SK-N-SH treated with all-trans-retinoic acid at 6 μM for 48 hours (cell line): Measurements from ENCODE around the gene RTL10.

ENCODE experiments used
- ARNTL ChIP-seq: fragments of 450-650 bp; formaldehyde crosslinking; IDR thresholded peaks from 2 replicates; pipeline ENCODE4 v1.5.0; 2020; ENCODE audit warnings: low read depth, mild to moderate bottlenecking, moderate library complexity, borderline replicate concordance
- CREB5 ChIP-seq: fragments of 250-450 bp; sonication (Bioruptor Pico); IDR thresholded peaks from 2 replicates; pipeline ENCODE4 v1.5.1; 2020; ENCODE audit warnings: low read depth, mild to moderate bottlenecking, moderate library complexity
- OSR1 ChIP-seq: fragments of 250-450 bp; sonication (Bioruptor Pico); IDR thresholded peaks from 2 replicates; pipeline ENCODE4 v1.8.0; 2022; ENCODE audit warnings: moderate library complexity, mild to moderate bottlenecking, inconsistent platforms
- PPARA ChIP-seq: fragments of 250-450 bp; sonication (Bioruptor Pico); IDR thresholded peaks from 2 replicates; pipeline ENCODE4 v1.5.0; 2020; ENCODE audit warnings: mild to moderate bottlenecking, borderline replicate concordance
- ZFP3 ChIP-seq: fragments of 250-450 bp; sonication (Bioruptor Pico); IDR thresholded peaks from 2 replicates; pipeline ENCODE4 v1.5.0; 2020; ENCODE audit warnings: mild to moderate bottlenecking, moderate library complexity
- ZNF565 ChIP-seq: fragments of 450-650 bp; formaldehyde crosslinking; conservative IDR thresholded peaks from 2 replicates; pipeline ENCODE4 v1.5.0; 2020; ENCODE audit warnings: low read depth, mild to moderate bottlenecking, moderate library complexity

DNA sequence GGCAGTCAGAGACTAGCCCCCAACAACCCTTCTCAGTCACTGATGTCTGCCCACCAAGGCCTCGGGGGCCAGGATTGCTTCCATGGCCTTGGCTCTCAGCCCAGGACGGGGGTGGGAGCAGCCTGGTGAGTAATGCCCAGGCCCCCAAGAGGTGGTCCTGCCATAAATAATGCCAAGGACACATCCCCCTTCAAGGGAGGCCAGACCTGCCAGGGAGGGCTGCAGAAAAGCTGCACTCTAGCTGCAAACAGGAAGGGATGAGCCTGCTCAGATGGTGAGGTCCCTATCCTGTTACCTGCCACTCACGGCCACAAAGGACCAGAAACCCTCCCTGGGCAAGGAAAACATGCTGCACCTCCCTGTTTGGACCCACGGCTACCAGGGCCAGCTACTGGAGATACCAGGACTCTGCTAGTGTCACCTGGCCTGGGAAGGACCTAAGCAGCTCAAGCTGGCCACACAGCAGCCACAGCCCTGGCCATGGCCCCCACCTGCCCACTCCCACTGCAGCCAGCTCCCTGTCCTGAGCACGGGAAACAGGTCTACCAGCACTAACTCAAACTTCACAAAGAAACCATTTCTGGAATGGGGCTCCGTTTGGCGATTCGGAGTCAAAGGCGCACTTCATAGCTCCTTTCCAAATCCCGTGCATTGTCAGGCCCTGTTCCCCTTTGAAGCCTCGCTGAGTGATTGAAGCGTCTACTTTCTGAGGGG lies 12.1 kb downstream of the RTL10 start:
- TF ChIP-seq ZFP3 (CRISPR knock-in tag) = no peak
- no peak for TF ChIP-seq PPARA (CRISPR knock-in tag)
- no peak for TF ChIP-seq OSR1 (CRISPR knock-in tag)
- TF ChIP-seq CREB5 (CRISPR knock-in tag) = no peak
- no peak for TF ChIP-seq ARNTL
- no peak for TF ChIP-seq ZNF565 (CRISPR knock-in tag)
